Right lobe of liver (tissue), 6 donors: ENCODE data around the gene PGS1. TPM values are rescaled to one million over a fixed set of nuclear protein-coding genes. Genes with fewer than 3 reads are reported as not detected.
A peak's percentile ranks its signal among the peaks of the same experiment; 100 is the strongest.

Source experiments
- ATAC-seq, 4 donors: fragments of 200-7000 bp; cut with Tn5 transposase; one replicate each; pipeline ENCODE4 v1.9.1; 2020; ENCODE audit warnings: mild to moderate bottlenecking in 4 of 4, moderate library complexity in 4 of 4
- DNase-seq, 3 donors: peaks; one replicate each; pipeline ENCODE4 v3.0.0-alpha.2; 2020
- H3K27ac ChIP-seq, 3 donors: fragments of 200-600 bp; one replicate each; pipeline ENCODE4 v1.8.0; 2022
- H3K27me3 ChIP-seq, 2 donors: fragments of 200-600 bp; one replicate each; pipeline ENCODE4 v1.8.0; 2022
- H3K36me3 ChIP-seq, 4 donors: fragments of 200-600 bp; sonication (generic) in 1 of 4; one replicate each; pipeline versions ENCODE4 v1.5.1 to v1.8.0; 2017 to 2022; ENCODE audit warnings: control low read depth in 1 of 4
- H3K4me1 ChIP-seq, 4 donors: fragments of 200-600 bp; sonication (generic) in 1 of 4; one replicate each; pipeline versions ENCODE4 v1.5.1 to v1.8.0; 2017 to 2022; ENCODE audit warnings: control low read depth in 1 of 4
- H3K4me3 ChIP-seq, 3 donors: fragments of 200-600 bp; one replicate each; pipeline ENCODE4 v1.8.0; 2022
- H3K9me3 ChIP-seq, 4 donors: fragments of 200-600 bp; sonication (generic) in 1 of 4; one replicate each; pipeline versions ENCODE4 v1.5.1 to v1.8.0; 2017 to 2022; ENCODE audit warnings: control low read depth in 1 of 4
- CTCF ChIP-seq, 4 donors: fragments of 200-600 bp in 3 of 4; fragments of 450-650 bp in 1 of 4; IDR thresholded peaks; one replicate each; pipeline versions ENCODE4 v1.5.1 to v1.8.0; 2016 to 2022; ENCODE audit warnings: antibody characterized with exemption in 4 of 4, mild to moderate bottlenecking in 2 of 4
- POLR2A ChIP-seq: fragments of 450-650 bp; IDR thresholded peaks from one replicate; pipeline ENCODE4 v1.6.1; 2017; ENCODE audit warnings: antibody characterized with exemption, mild to moderate bottlenecking
- WGBS: methylation state at CpG from one replicate; pipeline ENCODE4 v1.1.6; 2018; ENCODE audit warnings: low coverage, low lambda C conversion rate; ENCODE audit not compliant: insufficient coverage; ENCODE audit errors: missing lambda C conversion rate; 5-methylcytosine and 5-hydroxymethylcytosine counted together
- intact Hi-C, 2 donors: fragments of 100-400 bp; cut with DNase I; formaldehyde crosslinking; loops; one replicate each; pipeline versions ENCODE4 v1.11.2 to v1.14.1; 2022
- total RNA-seq, 6 experiments: library from RNA; depleted of rRNA in 2 of 6; stranded (reverse); fragments of >200 nt in 2 of 6; fragmentation: NEBNext Ultra II Directional in 3 of 6; extraction: Animal tissue kit (Norgen Biotek cat#: 25700) in 3 of 6; gene quantifications; one replicate each; pipeline versions ENCODE4 v1.1.0 to v1.2.4, GENCODE V29; 2016 to 2023
- donor health status: DM: no; HTN: yes; CAD: no.
- donor health status: DM: no; HTN: no; CAD: no.
- donor health status: DM: no; HTN: no; CAD: no.
- donor health status: DM: no; HTN: yes; CAD: no.
- donor health status: DM: no; HTN: yes; CAD: no.

Gene PGS1
- total RNA-seq, 6 experiments from 2014 or later = 8.8 to 17.5 (median 13.4) TPM

- peak; percentile 95 to 98 (median 97) for DNase-seq
- H3K9me3 ChIP-seq = no peaks in the 10 kb centered on the region
- TF ChIP-seq POLR2A (peak; percentile 100), CTCF (IDR thresholded peaks at IDR 0.05) (no peak)
- intact Hi-C loops = loop anchor here in 1 of 2 donors (5.0 kb wide), 1 partner anchor 62 kb away; no protein-coding TSS in a partner anchor
- H3K27me3 ChIP-seq = no peaks in the 10 kb centered on the region
- H3K36me3 ChIP-seq = peaks cover 0 to 18% (median 2%) of the 10 kb centered on the region in 4 donors
- peak within 1 kb of the TSS; percentile 75 to 99 (median 93) for H3K4me3 ChIP-seq
- peak within 1 kb of the TSS; percentile 85 to 98 (median 88) for H3K27ac ChIP-seq
- peaks cover 0 to 52% (median 10%) of the 10 kb centered on the region in 4 donors for H3K4me1 ChIP-seq
- ATAC-seq = peak; percentile 46 to 82 (median 72)
- WGBS = no CpG with 5 or more reads among the region's 59 CpGs
Observed at GRCh38 chr17:78359997-78360370, 18.5 kb upstream of the PGS1 start, which contains the start of gene SOCS3. Gene SOCS3 (minus strand): TSS chr17:78360077. CDS start chr17:78359095, 982 bp downstream.

GRCh38 chr17:78360371-78361224 is 17.9 kb upstream of the PGS1 start:
- DNase-seq (peak; percentile 96 to 97 (median 96)), ATAC-seq (peak; percentile 55 to 79 (median 68))
- TF ChIP-seq POLR2A = no peak
- TF ChIP-seq CTCF (IDR thresholded peaks at IDR 0.05) = peak; percentile 89 to 97 (median 93)
- intact Hi-C loops = loop anchor here in 1 of 2 donors (5.0 kb wide), 1 partner anchor 62 kb away; no protein-coding TSS in a partner anchor
- H3K9me3 ChIP-seq = no peaks in the 10 kb centered on the region
- H3K36me3 ChIP-seq = peaks cover 0 to 18% (median 2%) of the 10 kb centered on the region in 4 donors
- peak overlapping the region; percentile 61 to 75 (median 68) for H3K4me3 ChIP-seq
- no peaks in the 10 kb centered on the region for H3K27me3 ChIP-seq
- peaks cover 0 to 51% (median 7%) of the 10 kb centered on the region in 4 donors for H3K4me1 ChIP-seq
- H3K27ac ChIP-seq = peak overlapping the region; percentile 85 to 92 (median 88)
- WGBS = 7% methylated on average over 9 of the region's 49 CpGs

- ATAC-seq (no peak), DNase-seq (peak in 1 of 3 donors; percentile 25)
- 27% methylated on average over 5 of the region's 12 CpGs for WGBS
- intact Hi-C loops = loop anchor here in 1 of 2 donors (5.0 kb wide), 1 partner anchor 61 kb away; no protein-coding TSS in a partner anchor
- Histone ChIP-seq H3K27ac (no peak overlapping the region), H3K27me3 (no peaks in the 10 kb centered on the region), H3K4me3 (no peak overlapping the region), H3K36me3 (peaks cover 0 to 18% (median 2%) of the 10 kb centered on the region in 4 donors), H3K9me3 (no peaks in the 10 kb centered on the region), H3K4me1 (peaks cover 0 to 45% (median 4%) of the 10 kb centered on the region in 4 donors)
- no peak for TF ChIP-seq POLR2A
- no peak for TF ChIP-seq CTCF (IDR thresholded peaks at IDR 0.05)
Observed at GRCh38 chr17:78361225-78361701, 17.2 kb upstream of the PGS1 start.

GRCh38 chr17:78362232-78362631 is 16.2 kb upstream of the PGS1 start:
- WGBS = 100% methylated on average over 5 of the region's 5 CpGs
- no peak for ATAC-seq
- no peak for DNase-seq
- Histone ChIP-seq H3K4me1 (peaks cover 0 to 35% (median 3%) of the 10 kb centered on the region in 4 donors), H3K27ac (no peak overlapping the region), H3K27me3 (no peaks in the 10 kb centered on the region), H3K4me3 (no peak overlapping the region), H3K36me3 (peaks cover 0 to 15% (median 2%) of the 10 kb centered on the region in 4 donors), H3K9me3 (no peaks in the 10 kb centered on the region)
- no peak for TF ChIP-seq POLR2A
- TF ChIP-seq CTCF (IDR thresholded peaks at IDR 0.05) = no peak
- intact Hi-C loops = loop anchor here in 1 of 2 donors (5.0 kb wide), 1 partner anchor 60 kb away; no protein-coding TSS in a partner anchor
